IPS-15b (cell line): ENCODE data around the gene ARG2.
"Not testable (repeated sequence)": the region's sequence is repeated elsewhere in the genome, so short reads cannot be mapped to it uniquely, and the experiment has no call there.

Source experiments
- H3K27me3 ChIP-seq: one replicate; pipeline ENCODE4 v1.6.1; 2013; ENCODE audit warnings: low read length; ENCODE audit not compliant: control insufficient read depth, insufficient read depth
- H3K36me3 ChIP-seq: one replicate; pipeline ENCODE4 v1.6.1; 2013; ENCODE audit warnings: low read length; ENCODE audit not compliant: control insufficient read depth, insufficient read depth
- H3K4me1 ChIP-seq: one replicate; pipeline ENCODE4 v1.6.1; 2013; ENCODE audit warnings: mild to moderate bottlenecking, low read length; ENCODE audit not compliant: control insufficient read depth, insufficient read depth
- H3K4me3 ChIP-seq: one replicate; pipeline ENCODE4 v1.5.1; 2013; ENCODE audit warnings: low read depth, low read length
- H3K9ac ChIP-seq: one replicate; pipeline ENCODE4 v1.6.1; 2013; ENCODE audit warnings: low read depth, mild to moderate bottlenecking, low read length
- H3K9me3 ChIP-seq: one replicate; pipeline ENCODE4 v1.6.1; 2013; ENCODE audit warnings: mild to moderate bottlenecking, low read length; ENCODE audit not compliant: control insufficient read depth, insufficient read depth

ARG2 gene

DNA sequence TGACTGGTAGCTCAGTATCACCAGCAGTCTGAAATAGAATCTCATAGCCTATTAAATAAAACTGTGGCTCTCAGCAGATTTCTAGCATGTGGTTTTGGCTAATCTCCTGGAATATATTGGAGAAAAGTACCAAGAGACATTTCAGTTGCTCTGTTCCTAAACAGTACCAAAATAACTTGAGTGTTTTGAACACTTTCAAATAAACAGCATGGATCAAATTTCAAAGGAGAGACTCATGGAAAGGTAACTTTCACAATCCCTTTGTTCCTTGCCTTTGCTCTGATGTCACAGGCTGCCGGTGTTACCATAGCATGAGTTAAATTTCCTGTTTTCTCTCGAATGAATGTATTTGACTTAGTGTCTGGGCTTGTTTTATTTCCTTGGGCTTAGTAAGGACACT, 3.4 kb downstream of the ARG2 start:
- Histone ChIP-seq H3K27me3 (peaks cover 7% of the 10 kb centered on the region), H3K4me3 (no peak overlapping the region), H3K4me1 (peaks cover 4% of the 10 kb centered on the region), H3K9ac (no peak overlapping the region), H3K36me3 (peaks cover 4% of the 10 kb centered on the region), H3K9me3 (no peaks in the 10 kb centered on the region)

GRCh38 chr14:67626131-67626530, 6.4 kb downstream of the ARG2 start:
- H3K9ac ChIP-seq, H3K9me3 ChIP-seq, H3K27me3 ChIP-seq, H3K4me3 ChIP-seq, H3K4me1 ChIP-seq, H3K36me3 ChIP-seq: not testable (repeated sequence)

- H3K9me3 ChIP-seq: no peaks in the 10 kb centered on the region
- no peak overlapping the region for H3K4me3 ChIP-seq
- no peaks in the 10 kb centered on the region for H3K4me1 ChIP-seq
- no peak overlapping the region for H3K9ac ChIP-seq
- H3K36me3 ChIP-seq: peaks cover 4% of the 10 kb centered on the region
- H3K27me3 ChIP-seq: no peaks in the 10 kb centered on the region
These were observed 7.8 kb downstream of the ARG2 start for GRCh38 chr14:67627519-67627918.

GRCh38 chr14:67630186-67630585, 10.5 kb downstream of the ARG2 start:
- Histone ChIP-seq H3K4me1 (no peaks in the 10 kb centered on the region), H3K27me3 (no peaks in the 10 kb centered on the region)

DNA sequence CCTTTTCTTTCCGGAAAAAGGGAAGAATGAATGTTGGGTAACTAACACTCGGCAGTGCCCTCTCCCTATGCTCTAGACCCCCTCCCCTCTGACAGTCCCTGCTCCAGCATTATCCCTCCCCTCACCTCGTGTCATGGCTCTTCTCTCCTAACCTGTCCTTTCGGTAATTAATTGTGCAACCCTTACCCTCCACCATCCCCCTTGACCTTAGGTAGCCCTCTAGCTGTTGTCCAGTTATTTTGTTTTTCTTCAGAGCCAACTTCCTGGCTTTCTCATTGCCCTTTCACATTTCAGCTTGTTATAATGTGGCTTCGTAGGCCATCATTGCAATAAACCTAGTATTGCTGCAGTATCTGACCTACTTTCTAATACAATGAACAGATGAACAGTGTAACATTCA, 11.2 kb downstream of the ARG2 start:
- Histone ChIP-seq H3K9ac (no peak overlapping the region), H3K36me3 (no peaks in the 10 kb centered on the region), H3K9me3 (no peaks in the 10 kb centered on the region), H3K4me1 (no peaks in the 10 kb centered on the region), H3K27me3 (no peaks in the 10 kb centered on the region), H3K4me3 (no peak overlapping the region)

More at GRCh38 chr14:67630186-67630585, 10.5 kb downstream of the ARG2 start:
- Histone ChIP-seq H3K9ac (no peak overlapping the region), H3K4me3 (no peak overlapping the region), H3K36me3 (no peaks in the 10 kb centered on the region), H3K9me3 (no peaks in the 10 kb centered on the region)

- no peak overlapping the region for H3K9ac ChIP-seq
- no peaks in the 10 kb centered on the region for H3K4me1 ChIP-seq
- H3K27me3 ChIP-seq: no peaks in the 10 kb centered on the region
- H3K36me3 ChIP-seq: no peaks in the 10 kb centered on the region
- H3K4me3 ChIP-seq: no peak overlapping the region
- no peaks in the 10 kb centered on the region for H3K9me3 ChIP-seq
These were observed 13.9 kb downstream of the ARG2 start for GRCh38 chr14:67633451-67634147.

DNA sequence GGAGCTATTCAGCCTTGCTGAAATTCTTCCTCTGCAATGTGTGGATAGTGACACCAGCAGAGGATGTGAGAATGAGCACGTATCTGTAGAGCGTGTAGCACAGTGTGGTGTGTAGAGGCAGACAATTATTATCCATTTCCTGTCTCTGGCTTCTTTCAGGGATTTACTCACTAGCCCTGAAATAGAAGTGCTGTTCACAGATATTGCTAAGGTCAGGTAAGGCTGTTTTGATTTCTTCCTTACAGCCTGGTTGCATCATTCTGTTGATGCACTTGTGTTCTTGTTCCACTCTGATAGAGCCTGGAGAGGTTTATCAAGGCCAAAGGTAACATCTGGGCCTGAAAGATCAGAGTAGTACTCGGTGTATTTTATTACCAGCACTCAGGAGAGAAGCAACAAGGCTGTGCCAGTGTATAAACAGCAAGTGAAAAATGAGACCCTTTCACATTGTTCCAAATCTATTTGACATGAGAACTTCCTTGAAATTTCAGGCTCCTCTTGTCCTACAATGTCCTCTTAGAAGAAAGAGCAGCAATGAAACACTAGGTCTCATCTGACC, 16.7 kb downstream of the ARG2 start:
- Histone ChIP-seq H3K4me3 (no peak overlapping the region), H3K4me1 (no peaks in the 10 kb centered on the region), H3K27me3 (no peaks in the 10 kb centered on the region), H3K9me3 (no peaks in the 10 kb centered on the region), H3K9ac (no peak overlapping the region), H3K36me3 (no peaks in the 10 kb centered on the region)

DNA sequence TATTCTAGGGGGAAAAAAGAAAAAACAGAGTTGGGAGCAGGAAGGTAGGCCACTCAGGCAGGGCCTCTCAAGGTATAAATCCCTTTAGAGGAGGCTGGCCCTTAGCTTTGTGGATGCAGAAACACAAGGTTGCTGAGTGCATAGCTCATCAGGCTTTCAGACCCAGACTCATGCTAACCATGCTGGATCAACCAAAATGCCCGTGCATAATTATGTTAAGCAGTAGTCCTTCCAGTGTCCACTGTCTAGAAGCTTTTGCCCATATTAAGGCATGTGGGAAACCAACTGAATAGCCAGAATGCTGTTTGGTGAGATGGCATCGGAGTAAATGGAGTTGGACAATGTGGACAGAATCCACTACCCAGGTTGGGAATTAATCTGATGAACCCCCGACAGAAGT, 18.9 kb downstream of the ARG2 start:
- peaks cover 1% of the 10 kb centered on the region for H3K4me1 ChIP-seq

DNA sequence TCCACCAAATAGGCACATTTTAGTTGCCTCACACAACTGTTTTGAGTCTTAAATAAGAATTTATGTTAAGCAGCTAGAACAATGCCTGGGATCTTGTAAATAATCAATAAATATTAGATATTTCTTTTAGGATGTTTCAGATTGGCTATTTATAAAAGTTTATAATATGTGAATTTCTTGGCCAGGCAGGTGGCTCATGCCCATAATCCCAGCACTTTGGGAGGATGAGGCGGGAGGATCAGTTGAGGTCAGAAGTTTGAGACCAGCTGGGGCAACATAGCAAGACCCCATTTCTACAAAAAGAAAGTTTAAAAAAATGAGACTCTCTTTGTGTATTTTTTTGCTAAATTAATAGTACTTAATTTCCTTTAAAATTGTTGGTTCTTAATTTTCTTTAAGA, 21.8 kb downstream of the ARG2 start:
- no peaks in the 10 kb centered on the region for H3K9me3 ChIP-seq
- H3K4me1 ChIP-seq: peaks cover 4% of the 10 kb centered on the region
- no peaks in the 10 kb centered on the region for H3K36me3 ChIP-seq
- no peaks in the 10 kb centered on the region for H3K27me3 ChIP-seq
- no peak overlapping the region for H3K4me3 ChIP-seq
- no peak overlapping the region for H3K9ac ChIP-seq

More for the DNA sequence above, 18.9 kb downstream of the ARG2 start:
- Histone ChIP-seq H3K9ac (no peak overlapping the region), H3K4me3 (no peak overlapping the region), H3K36me3 (no peaks in the 10 kb centered on the region), H3K9me3 (no peaks in the 10 kb centered on the region), H3K27me3 (no peaks in the 10 kb centered on the region)

DNA sequence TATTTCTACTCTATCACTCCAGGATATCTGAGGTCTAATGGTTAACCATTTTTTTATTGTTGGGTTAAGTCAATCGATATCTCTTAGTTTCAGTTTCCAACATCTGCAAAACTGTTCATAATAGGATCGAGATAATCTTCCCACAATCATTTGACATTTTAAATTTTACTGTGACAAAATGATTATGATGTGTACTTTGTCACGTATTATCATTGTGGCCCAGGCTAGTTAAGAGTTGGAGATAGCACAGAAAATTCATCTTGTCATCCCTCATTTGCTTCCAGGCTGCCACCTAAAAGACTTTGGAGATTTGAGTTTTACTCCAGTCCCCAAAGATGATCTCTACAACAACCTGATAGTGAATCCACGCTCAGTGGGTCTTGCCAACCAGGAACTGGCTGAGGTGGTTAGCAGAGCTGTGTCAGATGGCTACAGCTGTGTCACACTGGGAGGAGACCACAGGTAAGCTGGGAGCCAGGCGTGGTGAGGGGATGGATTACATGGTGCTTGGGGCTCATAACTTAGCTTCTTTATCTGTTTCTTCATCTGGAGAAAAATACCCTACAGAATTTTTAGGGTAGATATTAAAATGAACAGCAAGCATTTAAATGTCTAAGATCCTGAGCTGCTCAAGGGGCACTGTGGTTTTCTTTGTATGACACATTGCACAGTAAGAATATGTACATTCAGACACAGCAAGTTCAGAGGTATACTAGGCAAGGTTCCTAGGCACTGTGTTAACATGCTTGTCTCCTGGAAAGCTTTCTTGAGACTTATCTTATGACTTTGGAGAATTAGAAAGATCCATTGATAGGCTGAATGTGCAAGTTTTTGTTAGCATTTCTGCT, 22.4 kb downstream of the ARG2 start:
- no peaks in the 10 kb centered on the region for H3K27me3 ChIP-seq
- peaks cover 4% of the 10 kb centered on the region for H3K4me1 ChIP-seq
- no peaks in the 10 kb centered on the region for H3K36me3 ChIP-seq
- no peak overlapping the region for H3K9ac ChIP-seq
- H3K4me3 ChIP-seq: no peak overlapping the region
- H3K9me3 ChIP-seq: no peaks in the 10 kb centered on the region

GRCh38 chr14:67643713-67644112, 24.0 kb downstream of the ARG2 start:
- Histone ChIP-seq H3K9me3 (no peaks in the 10 kb centered on the region), H3K36me3 (no peaks in the 10 kb centered on the region), H3K9ac (no peak overlapping the region), H3K4me1 (peaks cover 4% of the 10 kb centered on the region), H3K27me3 (no peaks in the 10 kb centered on the region), H3K4me3 (no peak overlapping the region)

DNA sequence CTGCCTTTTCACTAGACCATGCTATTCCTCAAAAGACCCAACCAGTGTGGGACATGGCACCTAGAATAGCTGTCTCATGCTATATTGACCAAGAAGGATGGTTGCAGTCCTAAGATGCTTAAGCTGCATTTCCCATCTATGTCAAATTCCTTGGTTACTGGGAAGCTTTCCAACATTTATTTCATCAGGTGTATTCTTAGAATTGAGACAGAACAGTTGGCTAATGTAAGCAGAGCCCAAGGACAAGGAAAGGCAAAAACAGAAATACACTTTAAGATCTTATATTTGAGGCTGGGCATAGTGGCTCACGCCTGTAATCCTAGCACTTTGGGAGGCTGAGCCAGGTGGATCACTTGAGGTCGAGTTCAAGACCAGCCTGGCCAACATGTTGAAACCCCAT, 24.7 kb downstream of the ARG2 start:
- no peak overlapping the region for H3K9ac ChIP-seq
- H3K4me1 ChIP-seq: peaks cover 4% of the 10 kb centered on the region
- no peaks in the 10 kb centered on the region for H3K9me3 ChIP-seq
- peaks cover 2% of the 10 kb centered on the region for H3K36me3 ChIP-seq
- no peaks in the 10 kb centered on the region for H3K27me3 ChIP-seq
- no peak overlapping the region for H3K4me3 ChIP-seq
